ENCODE results near the gene TEC.

DNA sequence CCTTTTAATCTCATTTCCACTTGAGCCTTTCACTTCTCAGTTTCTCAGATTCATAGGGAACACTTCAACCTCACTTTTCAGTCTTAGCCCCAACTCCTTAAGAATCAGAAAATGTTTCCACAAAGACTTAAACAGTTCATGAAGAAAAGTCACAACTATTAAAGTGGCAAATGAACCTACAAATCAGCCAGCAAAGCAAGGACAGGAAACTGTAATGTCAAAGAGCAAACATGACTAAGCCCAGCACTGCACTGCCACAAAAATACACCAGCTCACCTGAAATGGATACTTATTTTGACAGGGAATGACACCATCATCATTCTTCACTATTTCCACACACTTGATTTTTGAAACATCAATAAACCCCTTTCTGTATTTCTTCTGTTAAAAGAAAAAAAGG is 93.8 kb downstream of the TEC start:
- no peak for TF ChIP-seq POLR2A (IDR thresholded peaks at IDR 0.05; ENCODE audit: low read length)
- no peak for TF ChIP-seq GATA1 (IDR thresholded peaks at IDR 0.05; ENCODE audit: low read depth, low read length)

All from erythroblast (primary cell).